ENCODE results near the gene SLC35F4.

SLC35F4 gene

GRCh38 chr14:57533214-57533613 is 332.7 kb downstream of the SLC35F4 start:
- no peaks in the 10 kb centered on the region for H3K36me3 ChIP-seq (ENCODE audit: control insufficient read depth, insufficient read depth, low read length)
- H3K9ac ChIP-seq (ENCODE audit: low read length) = no peak overlapping the region
- H3K27me3 ChIP-seq (ENCODE audit: control insufficient read depth, insufficient read depth, low read length) = peaks cover 3% of the 10 kb centered on the region; the same call in 1 of the 2 replicates
- H3K4me1 ChIP-seq (ENCODE audit: control insufficient read depth, insufficient read depth, low read length) = no peaks in the 10 kb centered on the region
- H3K4me3 ChIP-seq (ENCODE audit: low read depth, low read length) = no peak overlapping the region
- no peak overlapping the region for H3K27ac ChIP-seq (ENCODE audit: low read depth, low read length)
- no peaks in the 10 kb centered on the region for H3K9me3 ChIP-seq (ENCODE audit: control insufficient read depth, insufficient read depth, low read depth, low read length)

GRCh38 chr14:57530571-57530970 is 335.3 kb downstream of the SLC35F4 start:
- Histone ChIP-seq H3K36me3 (ENCODE audit: control insufficient read depth, insufficient read depth, low read length) (no peaks in the 10 kb centered on the region), H3K27me3 (ENCODE audit: control insufficient read depth, insufficient read depth, low read length) (peaks cover 3% of the 10 kb centered on the region; the same call in 1 of the 2 replicates), H3K4me3 (ENCODE audit: low read depth, low read length) (no peak overlapping the region), H3K9me3 (ENCODE audit: control insufficient read depth, insufficient read depth, low read depth, low read length) (no peaks in the 10 kb centered on the region), H3K27ac (ENCODE audit: low read depth, low read length) (no peak overlapping the region), H3K4me1 (ENCODE audit: control insufficient read depth, insufficient read depth, low read length) (no peaks in the 10 kb centered on the region), H3K9ac (ENCODE audit: low read length) (no peak overlapping the region)

- Histone ChIP-seq H3K9ac (ENCODE audit: low read length) (no peak overlapping the region), H3K4me1 (ENCODE audit: control insufficient read depth, insufficient read depth, low read length) (no peaks in the 10 kb centered on the region), H3K27me3 (ENCODE audit: control insufficient read depth, insufficient read depth, low read length) (peaks cover 3% of the 10 kb centered on the region; the same call in 1 of the 2 replicates), H3K9me3 (ENCODE audit: control insufficient read depth, insufficient read depth, low read depth, low read length) (no peaks in the 10 kb centered on the region), H3K27ac (ENCODE audit: low read depth, low read length) (no peak overlapping the region), H3K36me3 (ENCODE audit: control insufficient read depth, insufficient read depth, low read length) (no peaks in the 10 kb centered on the region), H3K4me3 (ENCODE audit: low read depth, low read length) (no peak overlapping the region)
Measured at GRCh38 chr14:57526942-57527341, 338.9 kb downstream of the SLC35F4 start.

GRCh38 chr14:57519043-57519442 is 346.8 kb downstream of the SLC35F4 start:
- Histone ChIP-seq H3K4me3 (ENCODE audit: low read depth, low read length) (no peak overlapping the region), H3K36me3 (ENCODE audit: control insufficient read depth, insufficient read depth, low read length) (no peaks in the 10 kb centered on the region), H3K9ac (ENCODE audit: low read length) (no peak overlapping the region), H3K9me3 (ENCODE audit: control insufficient read depth, insufficient read depth, low read depth, low read length) (no peaks in the 10 kb centered on the region), H3K27me3 (ENCODE audit: control insufficient read depth, insufficient read depth, low read length) (no peaks in the 10 kb centered on the region), H3K27ac (ENCODE audit: low read depth, low read length) (no peak overlapping the region), H3K4me1 (ENCODE audit: control insufficient read depth, insufficient read depth, low read length) (no peaks in the 10 kb centered on the region)

Data from HUES6 (cell line).